LHCN-M2 (cell line): ENCODE results near the gene CDCA8. TPM values are rescaled to one million over a fixed set of nuclear protein-coding genes. Genes with fewer than 3 reads are reported as not detected.

ENCODE experiments used
- DNase-seq: peaks from one replicate; pipeline ENCODE4 v3.0.0-alpha.2; 2012; ENCODE audit warnings: low read depth
- polyA plus RNA-seq: library from polyadenylated mRNA; unstranded; fragments of >200 nt; gene quantifications from one replicate; pipeline ENCODE4 v1.2.1, GENCODE V29; 2012; ENCODE audit warnings: missing spikeins
- total RNA-seq: library from RNA; depleted of rRNA; stranded (reverse); fragments of >200 nt; gene quantifications from 2 replicates; pipeline ENCODE4 v1.2.3, GENCODE V29; 2014; rRNA removed

Gene CDCA8
- total RNA-seq: 45.3 and 47.6 TPM in 2 replicates
- polyA plus RNA-seq: 35.8 TPM

DNA sequence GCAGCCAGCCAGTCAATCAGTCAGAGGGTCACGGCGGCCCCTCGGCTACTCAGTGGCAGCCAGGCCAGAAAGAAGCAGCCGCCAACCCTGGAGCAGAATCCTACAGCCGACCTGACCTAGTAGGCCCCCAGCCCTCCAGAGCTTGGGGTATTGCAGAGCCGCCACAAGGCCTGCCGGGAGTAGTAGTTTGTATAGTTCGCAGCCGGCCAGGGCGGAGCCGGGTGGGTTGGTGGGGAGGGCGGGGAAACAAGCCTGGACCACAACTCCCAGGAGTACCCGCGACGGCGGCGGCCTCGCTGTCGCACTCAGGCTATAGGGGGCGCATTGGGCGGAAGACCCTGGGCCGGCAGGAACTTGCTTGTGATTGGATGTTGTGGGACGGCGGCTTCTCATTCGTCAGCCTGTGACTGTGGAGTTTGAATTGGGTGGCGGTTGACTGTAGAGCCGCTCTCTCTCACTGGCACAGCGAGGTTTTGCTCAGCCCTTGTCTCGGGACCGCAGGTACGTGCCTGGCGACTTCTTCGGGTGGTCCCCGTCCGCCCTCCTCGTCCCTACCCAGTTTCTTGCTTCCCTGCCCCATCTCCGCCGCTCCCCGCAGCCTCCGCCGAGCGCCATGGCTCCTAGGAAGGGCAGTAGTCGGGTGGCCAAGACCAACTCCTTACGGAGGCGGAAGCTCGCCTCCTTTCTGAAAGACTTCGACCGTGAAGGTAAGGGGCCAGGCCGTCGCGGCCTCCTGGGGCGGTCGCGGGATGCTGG, at the start of gene CDCA8:
CDCA8 (plus strand) TSS at position 439 of the 756 bp plus-strand sequence; CDS start at position 614, 175 bp downstream.
- peak; percentile 96 for DNase-seq

DNA sequence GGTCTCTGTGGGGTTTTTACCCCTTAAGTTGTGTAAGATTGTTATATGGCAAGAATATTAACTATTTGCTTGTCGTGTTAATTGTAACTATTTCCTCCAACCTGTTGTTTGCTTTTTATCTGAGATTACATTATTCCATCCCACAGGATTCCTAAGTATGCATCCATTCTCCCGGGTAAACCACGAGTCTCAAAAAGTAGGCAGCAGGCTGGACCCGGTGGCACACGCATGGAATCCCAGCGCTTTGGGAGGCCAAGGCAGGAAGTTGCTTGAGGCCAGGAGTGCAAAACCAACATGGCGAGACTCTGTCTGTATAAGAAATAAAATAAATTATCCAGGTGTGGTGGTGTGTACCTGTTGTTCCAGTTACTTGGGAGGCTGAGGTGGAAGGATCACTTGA, 45.0 kb upstream of the CDCA8 start:
- DNase-seq: no peak

DNA sequence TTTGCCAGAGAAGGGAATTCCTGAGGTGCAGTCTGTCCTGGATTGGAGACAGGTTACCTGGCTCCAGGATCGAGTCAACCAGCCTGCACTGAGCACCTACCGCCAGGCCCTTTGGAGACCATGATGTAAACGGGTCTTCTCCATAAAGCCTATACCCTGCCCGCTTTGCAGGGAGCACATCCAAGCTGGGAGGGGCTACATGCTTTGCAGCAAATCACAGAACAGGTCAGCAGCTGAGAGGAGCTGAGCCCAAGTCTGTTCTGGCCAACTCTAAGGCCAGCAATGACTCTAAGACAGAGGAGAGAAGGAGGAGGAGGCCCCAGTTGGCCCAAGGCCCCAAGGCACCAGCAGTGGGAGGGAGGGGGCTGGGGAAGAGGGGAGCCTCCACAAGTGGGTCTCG, 42.1 kb upstream of the CDCA8 start:
- no peak for DNase-seq

DNA sequence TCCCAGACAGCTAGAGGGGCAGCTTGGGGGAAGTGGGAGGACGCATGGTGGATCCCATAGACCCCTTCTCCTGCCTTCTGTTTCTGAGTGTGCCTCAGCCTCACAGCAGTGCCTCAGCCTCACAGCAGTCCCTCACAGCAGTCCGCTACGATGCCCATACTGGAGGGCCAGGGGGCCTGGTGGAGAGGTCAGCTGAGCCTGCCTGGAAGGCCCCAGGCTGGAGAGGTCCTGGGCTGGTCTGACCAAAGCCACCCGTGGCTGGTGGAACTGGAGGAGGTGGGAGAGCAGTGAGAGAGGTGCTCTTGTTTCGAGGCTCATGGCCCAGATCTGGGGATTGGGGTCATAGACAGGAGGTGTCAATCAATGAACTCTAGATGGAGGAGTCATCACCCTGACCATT, 41.6 kb upstream of the CDCA8 start:
- DNase-seq: no peak

DNA sequence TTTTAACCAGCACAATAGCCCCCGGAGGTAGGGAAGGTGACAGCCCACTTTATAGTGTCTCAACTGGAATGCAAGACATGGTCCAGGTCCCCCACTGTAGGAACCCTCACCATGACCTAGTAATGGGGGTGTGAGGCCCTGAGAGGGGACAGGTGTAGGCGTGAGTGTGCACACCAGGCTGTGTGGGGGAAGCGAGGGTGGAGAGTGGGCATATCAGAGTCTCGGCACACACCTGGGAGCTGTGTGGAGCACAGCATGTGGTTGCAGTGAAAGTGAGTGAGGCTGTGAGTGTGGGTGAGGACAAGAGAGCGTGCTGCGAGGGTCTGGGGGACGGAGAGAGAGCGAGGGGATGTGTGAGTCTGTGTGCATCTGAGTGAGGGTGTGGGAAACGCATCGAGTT, 40.5 kb upstream of the CDCA8 start:
- DNase-seq: no peak

DNA sequence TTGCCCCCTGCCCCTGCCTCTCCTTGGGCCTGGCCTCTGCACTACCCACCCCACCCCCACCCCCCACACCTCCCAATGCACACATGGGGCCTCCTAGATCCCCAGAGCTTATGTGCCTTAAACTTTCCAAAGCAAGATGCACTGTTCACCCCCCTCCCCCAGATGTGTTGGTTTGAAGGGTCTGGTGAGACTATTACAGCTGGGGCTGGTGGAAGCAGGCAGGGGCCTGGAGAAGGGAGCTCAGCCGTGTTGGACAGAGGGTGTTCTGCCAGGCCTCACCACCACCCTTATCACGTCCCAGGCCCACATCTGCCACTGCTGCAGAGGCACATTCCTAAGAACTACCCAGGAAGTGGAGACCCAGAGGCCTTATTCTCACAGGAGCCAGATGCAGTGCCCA, 39.3 kb upstream of the CDCA8 start:
- no peak for DNase-seq

DNA sequence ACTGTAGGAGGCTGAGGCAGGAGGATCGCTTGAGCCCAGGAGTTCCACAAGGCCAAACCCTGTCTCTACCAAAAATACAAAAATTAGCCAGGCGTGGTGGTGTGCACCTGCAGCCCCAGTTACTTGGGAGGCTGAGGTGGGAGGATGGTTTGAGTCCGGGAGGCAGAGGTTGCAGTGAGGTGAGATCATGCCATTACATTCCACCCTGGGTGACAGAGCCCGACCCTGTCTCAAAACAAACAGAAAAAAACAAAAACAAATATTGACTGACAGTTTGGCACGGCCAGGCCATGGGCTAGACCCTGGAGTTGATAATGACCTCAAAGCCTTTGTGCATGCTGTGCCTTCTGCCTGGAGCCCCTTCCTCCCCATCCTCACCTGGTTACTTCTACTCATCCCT, 38.4 kb upstream of the CDCA8 start:
- no peak for DNase-seq

DNA sequence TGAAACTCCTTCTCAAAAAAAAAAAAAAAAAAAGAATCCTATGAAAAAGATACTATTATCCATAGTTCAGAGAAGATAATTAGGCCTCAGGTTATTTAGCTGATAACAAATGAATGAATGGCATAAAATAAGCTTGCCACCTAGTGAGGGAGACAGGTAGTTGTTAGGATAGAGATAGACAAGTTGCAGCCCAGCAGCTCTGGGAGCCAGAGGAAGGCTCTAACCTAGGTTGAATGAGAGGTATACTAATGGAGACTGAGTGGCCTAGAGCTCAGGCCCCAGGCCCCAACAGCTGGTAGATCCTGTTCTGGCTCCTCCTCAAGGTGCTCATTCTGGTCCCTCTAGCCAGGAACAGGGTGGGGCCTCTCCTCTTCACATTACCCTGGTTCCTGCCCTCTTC, 37.0 kb upstream of the CDCA8 start:
- DNase-seq: no peak

DNA sequence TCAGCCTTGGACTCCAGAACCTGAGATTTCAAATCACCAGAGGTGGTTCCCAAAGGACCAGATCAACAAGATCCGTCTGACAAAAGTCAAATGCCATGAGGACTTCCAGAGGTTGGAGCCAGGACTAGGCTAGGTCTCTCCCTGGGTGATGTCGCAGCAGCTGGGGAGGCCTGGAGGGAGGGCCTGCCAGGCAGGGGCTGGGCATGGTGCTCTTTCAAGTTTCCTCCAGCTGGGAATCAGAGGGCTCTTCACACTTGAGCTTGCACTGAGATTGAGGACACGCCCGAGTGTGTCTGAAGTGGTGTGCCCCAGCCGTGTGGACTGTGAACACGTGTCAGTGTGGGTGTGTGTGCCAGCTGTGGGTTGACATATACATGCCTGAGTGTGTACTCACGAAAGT, 36.3 kb upstream of the CDCA8 start:
- DNase-seq: no peak

DNA sequence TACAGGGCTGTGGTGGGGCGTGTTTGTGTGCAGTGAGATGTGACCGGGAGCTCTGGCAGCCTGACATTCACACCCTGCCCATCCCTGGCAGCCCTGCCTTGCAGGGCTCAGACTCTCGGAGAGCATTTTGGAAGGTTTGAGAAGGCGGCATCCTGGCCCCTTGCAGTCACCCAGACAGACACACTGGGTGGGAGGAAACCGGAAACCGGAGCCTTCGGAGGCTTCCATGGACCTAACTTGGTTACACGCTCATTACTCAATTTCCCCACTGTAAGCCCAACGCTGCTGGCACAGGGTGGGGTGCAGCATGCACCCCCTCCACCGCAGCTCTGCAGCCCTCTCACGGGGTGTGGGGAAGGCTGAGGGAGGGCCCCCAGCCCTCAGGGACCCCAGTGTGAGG, 35.4 kb upstream of the CDCA8 start:
- DNase-seq: no peak

DNA sequence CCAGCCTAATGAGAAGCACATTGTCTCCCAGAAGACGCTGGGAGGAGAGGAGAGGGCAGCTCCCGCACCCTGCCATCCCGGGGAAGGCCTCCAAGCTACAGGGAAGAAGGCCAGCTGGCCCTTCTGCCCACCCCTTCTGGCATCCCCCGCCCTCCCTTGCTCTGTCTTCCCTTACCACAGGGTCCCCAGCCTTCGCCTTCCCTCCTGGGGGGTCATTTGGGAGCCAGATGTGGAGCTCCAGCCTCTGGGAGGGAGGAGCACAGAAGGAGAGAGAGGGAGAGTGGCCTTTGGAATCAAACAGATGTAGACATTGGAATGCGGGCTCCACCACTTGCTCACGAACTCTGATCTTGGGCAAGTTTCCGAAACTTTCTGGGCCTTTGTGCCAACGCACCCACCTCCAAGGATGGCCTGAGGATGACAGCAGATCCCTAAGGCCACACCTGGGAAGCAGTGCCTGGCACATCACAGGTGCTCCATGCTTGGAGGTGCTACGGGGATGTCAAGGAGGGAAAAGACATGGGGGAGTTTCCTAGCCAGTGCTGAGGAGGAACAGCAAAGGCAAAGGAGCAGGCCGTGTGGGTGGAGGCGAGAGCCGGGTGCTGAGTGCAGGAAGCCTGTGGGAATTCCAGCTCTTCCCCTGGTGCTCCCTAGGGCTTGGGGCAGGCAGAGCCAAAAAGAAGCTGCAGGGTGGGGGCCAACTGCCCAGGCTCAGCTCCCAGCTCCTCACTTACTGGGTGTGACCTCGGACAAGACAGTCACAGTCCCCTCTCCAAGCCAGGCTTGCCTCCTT, 34.5 kb upstream of the CDCA8 start:
- no peak for DNase-seq

DNA sequence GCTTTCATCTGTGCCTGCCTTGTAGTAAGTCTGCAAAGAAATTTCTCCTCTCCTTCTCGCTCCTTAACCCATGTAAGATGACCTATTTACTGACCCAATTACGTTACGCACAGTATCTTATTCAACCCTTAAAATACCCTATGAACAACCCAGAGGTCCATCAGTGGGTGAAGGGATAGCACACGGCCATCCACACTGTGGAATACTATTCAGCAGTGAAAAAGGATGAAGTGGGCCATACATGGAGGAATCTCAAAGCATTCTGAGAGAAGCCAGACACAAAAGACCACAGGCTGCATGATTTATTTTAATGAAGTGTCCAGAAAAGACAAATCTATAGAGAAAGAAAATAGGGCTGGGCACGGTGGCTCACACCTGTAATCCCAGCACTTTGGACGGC, 33.8 kb upstream of the CDCA8 start:
- no peak for DNase-seq

DNA sequence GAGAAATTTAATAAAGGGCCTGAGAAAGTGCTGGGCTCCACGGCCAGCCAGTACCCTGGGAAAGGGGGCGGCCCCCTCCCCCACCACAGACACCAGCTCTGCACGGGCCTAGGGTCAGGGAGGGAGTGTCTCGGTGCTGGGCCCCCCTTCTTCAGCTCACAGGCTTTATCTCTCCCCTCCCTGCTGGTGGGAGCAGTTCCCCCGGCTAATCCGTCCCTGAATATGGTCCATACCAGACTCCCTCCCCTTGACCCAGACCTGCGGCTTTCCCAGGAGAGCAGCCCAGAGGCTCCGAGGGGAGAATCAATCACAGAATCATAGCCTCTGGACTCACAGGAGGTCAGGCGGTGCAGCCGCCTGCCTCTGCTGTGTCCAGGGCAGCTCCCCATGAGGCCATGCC, 31.7 kb upstream of the CDCA8 start:
- no peak for DNase-seq

DNA sequence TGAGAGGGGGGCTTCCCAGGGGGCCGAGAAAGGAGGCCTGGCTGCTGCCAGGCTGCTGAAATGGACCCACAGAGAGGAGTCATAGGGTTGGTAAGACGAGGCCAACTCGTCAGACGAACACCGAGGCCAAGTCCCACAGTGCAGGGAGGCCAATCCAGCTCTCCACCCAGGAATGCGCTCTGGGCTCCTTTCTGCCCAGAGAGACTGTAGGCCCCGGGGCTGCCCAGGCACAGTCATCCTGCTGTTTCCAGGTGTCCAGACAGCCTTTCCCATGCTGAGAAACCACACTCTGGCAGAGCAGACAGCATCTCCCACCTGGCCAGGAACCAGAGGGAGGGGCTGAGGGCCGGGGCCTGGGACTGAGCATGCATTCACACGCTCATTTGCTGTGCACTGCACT, 30.9 kb upstream of the CDCA8 start:
- no peak for DNase-seq

DNA sequence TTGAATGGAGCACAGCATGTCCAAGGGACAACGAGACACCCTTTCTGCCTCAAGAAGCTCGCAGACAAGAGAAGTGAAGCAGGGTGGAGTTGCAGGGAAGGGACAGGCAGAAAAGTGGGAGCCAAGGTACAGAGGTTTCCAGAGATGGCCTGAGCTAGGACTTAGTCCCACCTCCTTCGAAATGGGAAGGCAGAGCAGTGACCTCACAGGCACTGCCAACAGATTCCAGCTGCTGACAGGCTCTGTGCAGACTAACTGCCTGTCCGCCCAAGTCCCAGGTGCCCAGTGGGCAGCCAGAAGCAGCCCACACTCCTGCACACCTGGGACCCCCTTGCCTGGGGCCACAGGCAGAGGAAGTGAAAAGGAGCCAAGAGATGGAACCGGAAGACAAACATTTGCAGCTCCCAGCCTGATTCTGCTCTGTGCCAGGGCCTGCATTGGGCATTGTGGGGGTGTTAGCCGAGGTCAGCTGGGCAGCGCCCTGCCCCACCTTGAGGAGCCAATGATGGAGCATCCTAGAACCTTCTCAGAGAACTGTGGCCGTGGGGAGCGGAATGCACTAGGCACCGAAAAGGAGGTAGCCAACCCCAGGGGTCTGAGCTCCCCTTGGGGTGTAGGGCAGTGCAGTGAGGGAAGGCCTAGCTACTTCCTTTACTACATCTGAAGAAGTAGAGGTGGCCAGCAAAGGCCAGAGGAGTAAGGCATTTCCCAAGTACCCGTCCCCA, 30.1 kb upstream of the CDCA8 start:
- no peak for DNase-seq

DNA sequence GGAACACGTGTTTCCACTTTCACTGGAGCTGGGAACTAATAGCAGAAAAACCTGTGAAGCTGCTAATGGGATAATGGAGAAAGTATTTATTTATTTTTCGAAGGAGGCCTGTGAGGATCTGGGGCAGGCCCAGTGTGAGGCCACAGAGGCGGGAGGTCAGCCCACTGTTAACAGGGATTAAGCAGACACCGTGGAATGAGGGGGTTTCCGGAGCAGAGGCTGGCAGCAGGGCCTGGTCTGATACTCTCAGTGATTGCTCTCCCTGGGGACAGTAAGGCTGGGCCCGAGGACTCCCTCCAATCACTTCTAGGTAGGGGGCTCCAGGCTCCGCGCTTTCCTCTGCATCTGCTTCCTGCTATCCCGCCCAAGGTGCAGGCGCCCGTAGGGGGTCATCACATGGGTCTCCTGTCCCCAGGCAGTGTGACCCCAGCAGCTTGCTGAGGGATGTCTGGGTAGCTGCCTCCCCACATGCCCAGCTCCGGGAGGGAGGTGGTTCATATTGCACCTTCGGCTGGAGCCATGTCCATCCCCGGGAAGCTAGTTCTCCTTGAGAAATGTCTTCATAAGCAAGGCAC, 28.8 kb upstream of the CDCA8 start:
- DNase-seq: no peak

DNA sequence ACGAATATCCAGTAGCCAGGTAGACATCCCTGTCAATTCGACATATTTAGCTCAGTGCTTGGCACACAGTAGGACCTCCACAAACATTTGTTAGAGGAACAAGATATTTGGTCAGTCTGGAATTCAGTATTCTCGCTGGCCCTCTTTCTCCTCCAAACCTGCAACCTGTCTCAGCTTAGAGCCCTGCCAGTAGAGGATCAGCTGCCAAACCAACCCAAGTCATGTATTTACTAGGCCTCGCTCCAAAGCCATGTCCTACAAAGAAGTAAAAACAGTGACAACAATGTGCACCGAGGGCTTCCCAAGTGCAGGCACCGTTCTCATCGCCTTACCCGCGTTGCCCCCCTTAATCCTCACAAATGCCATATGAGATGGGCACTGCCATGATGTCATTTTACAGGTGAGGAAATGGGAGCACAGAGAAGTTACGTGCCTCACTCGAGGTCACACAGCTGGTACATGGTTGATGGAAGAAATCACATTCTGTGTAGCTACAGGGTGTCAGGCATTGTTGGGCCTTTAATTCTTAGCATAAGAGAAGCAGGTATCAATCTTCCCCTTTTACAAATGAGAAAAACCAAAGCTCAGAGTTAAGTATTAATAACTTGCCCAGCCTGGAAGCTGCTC, 26.0 kb upstream of the CDCA8 start:
- no peak for DNase-seq

DNA sequence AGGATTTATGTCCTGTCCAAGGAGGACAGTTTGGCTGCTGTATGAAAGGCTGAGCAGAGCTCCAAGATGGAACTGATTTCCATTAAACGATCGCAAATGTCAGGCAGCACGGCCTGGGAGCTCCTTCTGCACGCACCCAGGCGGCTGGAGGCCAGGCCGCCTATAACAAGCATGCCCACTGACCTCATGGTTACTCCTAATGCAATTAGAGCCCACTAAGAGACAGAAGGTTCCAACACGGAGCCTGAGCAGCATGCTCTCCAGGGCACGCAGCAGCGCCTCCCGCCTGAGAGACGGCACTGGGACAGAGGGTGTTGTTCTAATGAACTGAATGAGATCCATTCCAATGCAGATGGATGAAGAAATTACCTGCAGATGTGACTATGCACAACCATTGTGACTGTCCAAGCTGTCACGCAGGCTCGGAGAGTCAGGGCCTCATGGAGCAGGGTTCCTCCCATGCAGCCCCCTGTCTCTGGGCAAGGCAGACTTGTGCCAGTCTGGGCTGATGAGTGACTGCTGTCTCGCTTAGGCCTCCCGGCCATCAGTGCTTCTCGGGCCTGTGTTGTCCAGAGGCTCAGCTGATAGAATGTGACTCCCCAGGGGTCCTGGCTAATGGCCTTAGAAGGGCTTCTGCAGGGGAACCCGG, 25.2 kb upstream of the CDCA8 start:
- DNase-seq: no peak

DNA sequence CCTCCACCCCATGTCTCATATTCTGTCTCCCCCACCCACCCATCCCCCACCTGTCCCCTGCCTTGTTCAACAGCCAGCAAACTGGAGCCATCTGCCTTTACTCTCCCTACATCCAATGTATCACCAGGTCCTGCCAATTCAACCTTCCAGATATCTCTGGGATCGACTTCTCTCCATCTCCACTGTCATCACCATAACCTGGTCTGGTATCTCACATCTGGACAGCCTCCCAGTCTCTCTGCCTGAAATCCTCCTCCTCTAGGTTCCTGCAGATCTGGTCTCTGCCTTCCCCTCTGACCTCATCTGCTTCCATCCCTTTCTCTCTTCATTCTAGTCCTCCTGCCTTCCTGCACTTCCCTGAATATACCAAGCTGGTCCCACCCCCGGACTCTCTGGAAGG, 22.2 kb upstream of the CDCA8 start:
- DNase-seq: no peak

DNA sequence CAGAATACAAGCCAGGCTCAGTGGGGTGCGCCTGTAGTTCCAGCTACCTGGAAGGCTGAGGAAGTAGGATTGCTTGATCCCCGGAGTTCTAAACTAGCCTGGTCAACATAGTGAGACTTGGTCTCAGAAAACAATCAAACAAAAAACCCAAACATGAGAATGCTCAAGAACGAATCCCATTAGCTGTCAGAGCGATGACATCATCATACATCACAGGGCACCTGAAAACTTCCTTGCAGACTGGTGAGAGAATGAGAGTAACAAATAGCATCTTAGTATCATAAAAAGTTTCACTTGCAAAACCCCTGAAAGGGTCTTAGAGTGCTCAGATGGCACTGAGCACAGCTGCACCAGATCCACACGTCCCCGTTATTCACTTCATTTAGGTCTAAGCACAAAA, 21.1 kb upstream of the CDCA8 start:
- DNase-seq: no peak
